Naive thymus-derived CD4-positive, alpha-beta T cell (primary cell): ENCODE data around the gene MMP17. TPM values are rescaled to one million over a fixed set of nuclear protein-coding genes. Genes with fewer than 3 reads are reported as not detected.

Experiments
- ATAC-seq: fragments of 150-1000 bp; cut with Tn5 transposase; 2 replicates; pipeline ENCODE4 v1.10.0; 2021; ENCODE audit warnings: mild to moderate bottlenecking, moderate library complexity
- CTCF ChIA-PET: fragments of 350-600 bp; sonication (Branson Sonifier 250); formaldehyde crosslinking; loops from one replicate; lab custom pipeline; 2021; ENCODE audit warnings: antibody characterized with exemption; lab: Charles Lee
- POLR2A ChIA-PET: fragments of 350-600 bp; sonication (Branson Sonifier 250); formaldehyde crosslinking; loops from one replicate; lab custom pipeline; 2021; ENCODE audit warnings: antibody characterized with exemption, inconsistent platforms; lab: Charles Lee
- DNase-seq, 9 donors: peaks; one replicate each; pipeline versions ENCODE4 v3.0.0 to v3.0.0-alpha.2; 2020 to 2022; ENCODE audit warnings: mixed read lengths in 1 of 9
- H3K27ac ChIP-seq: one replicate; pipeline ENCODE4 v1.7.0; 2013; ENCODE audit warnings: mild to moderate bottlenecking, low read depth, low read length, moderate library complexity
- H3K27me3 ChIP-seq, 2 donors: one replicate each; pipeline ENCODE4 v1.7.0; 2013; ENCODE audit warnings: low read length in 2 of 2, mild to moderate bottlenecking in 2 of 2, moderate library complexity in 2 of 2; ENCODE audit not compliant: control insufficient read depth in 2 of 2, insufficient read depth in 2 of 2
- H3K36me3 ChIP-seq, 3 experiments: 1 replicate in 2 of 3; 2 replicates in 1 of 3; pipeline ENCODE4 v1.7.0; 2013; ENCODE audit warnings: low read length in 3 of 3, mild to moderate bottlenecking in 3 of 3, moderate library complexity in 1 of 3; ENCODE audit not compliant: insufficient read depth in 3 of 3, control insufficient read depth in 2 of 3
- H3K4me1 ChIP-seq, 2 donors: one replicate each; pipeline ENCODE4 v1.7.0; 2013; ENCODE audit warnings: low read length in 2 of 2, mild to moderate bottlenecking in 2 of 2, moderate library complexity in 1 of 2; ENCODE audit not compliant: control insufficient read depth in 2 of 2, insufficient read depth in 2 of 2
- H3K4me3 ChIP-seq: 2 replicates; pipeline ENCODE4 v1.7.0; 2013; ENCODE audit warnings: mild to moderate bottlenecking, low read length
- H3K9me3 ChIP-seq, 3 experiments: 1 replicate in 2 of 3; 2 replicates in 1 of 3; pipeline ENCODE4 v1.7.0; 2013; ENCODE audit warnings: low read length in 3 of 3; ENCODE audit not compliant: control insufficient read depth in 2 of 3
- H3K27ac Mint-ChIP-seq, 9 donors: one replicate each; pipeline ENCODE4 v1.8.0; 2020 to 2022; ENCODE audit warnings: mixed read lengths in 9 of 9, mild to moderate bottlenecking in 8 of 9, moderate library complexity in 5 of 9, inconsistent platforms in 2 of 9
- H3K27me3 Mint-ChIP-seq, 5 donors: one replicate each; pipeline ENCODE4 v1.8.0; 2021 to 2022; ENCODE audit warnings: mixed read lengths in 5 of 5, mild to moderate bottlenecking in 1 of 5
- H3K36me3 Mint-ChIP-seq, 5 donors: one replicate each; pipeline ENCODE4 v1.8.0; 2020 to 2022; ENCODE audit warnings: mixed read lengths in 5 of 5, mild to moderate bottlenecking in 3 of 5, inconsistent platforms in 1 of 5
- H3K4me1 Mint-ChIP-seq, 7 donors: one replicate each; pipeline ENCODE4 v1.8.0; 2020 to 2022; ENCODE audit warnings: mixed read lengths in 7 of 7, mild to moderate bottlenecking in 3 of 7, inconsistent platforms in 1 of 7
- H3K4me3 Mint-ChIP-seq, 10 donors: one replicate each; pipeline ENCODE4 v1.8.0; 2020 to 2022; ENCODE audit warnings: mild to moderate bottlenecking in 10 of 10, mixed read lengths in 10 of 10, moderate library complexity in 6 of 10, inconsistent platforms in 2 of 10
- H3K9me3 Mint-ChIP-seq, 11 donors: one replicate each; pipeline ENCODE4 v1.8.0; 2020 to 2022; ENCODE audit warnings: mixed read lengths in 11 of 11, mild to moderate bottlenecking in 4 of 11, inconsistent platforms in 1 of 11, moderate library complexity in 1 of 11
- intact Hi-C, 2 donors: fragments of 100-400 bp; cut with micrococcal nuclease; formaldehyde crosslinking; loops; one replicate each; pipeline ENCODE4 v1.15.1; 2023
- polyA plus RNA-seq, 2 donors: library from polyadenylated mRNA; unstranded; fragments of 300-500 nt; fragmentation: Illumina TruSeq; gene quantifications; one replicate each; pipeline ENCODE4 v1.2.3, GENCODE V29; 2021
- total RNA-seq, 6 experiments: library from RNA in 5 of 6; stranded (reverse) in 5 of 6; gene quantifications; 1 replicate in 5 of 6; 2 replicates in 1 of 6; pipeline ENCODE4 v1.2.3 and lab custom pipeline; 2021 to 2026

Gene MMP17
- total and polyA plus RNA-seq, 7 experiments from 2014 or later = 1.1 to 9.3 TPM; not detected in 5

- no peaks in the 10 kb centered on the region for H3K36me3 ChIP-seq
- CTCF ChIA-PET = interaction anchor here (0.8 kb wide), 1 partner anchor 725 kb away, joined by 3 read pairs; no protein-coding TSS in a partner anchor
- no peaks in the 10 kb centered on the region for H3K9me3 Mint-ChIP-seq
- peak; percentile 26 for ATAC-seq
- H3K27ac ChIP-seq = no peak overlapping the region
- peaks cover 4 to 14% (median 10%) of the 10 kb centered on the region in 7 donors for H3K4me1 Mint-ChIP-seq
- H3K27me3 Mint-ChIP-seq = peaks cover 31 to 55% (median 39%) of the 10 kb centered on the region in 5 donors
- POLR2A ChIA-PET = no interaction called here
- DNase-seq = peak in 1 of 9 donors; percentile 12
- H3K4me1 ChIP-seq = peaks cover 0 to 19% of the 10 kb centered on the region in 2 donors
- no peaks in the 10 kb centered on the region for H3K36me3 Mint-ChIP-seq
- peak overlapping the region; percentile 17 for H3K4me3 ChIP-seq
- peaks cover 0 to 6% of the 10 kb centered on the region in 2 donors for H3K27me3 ChIP-seq
- no peaks in the 10 kb centered on the region for H3K9me3 ChIP-seq
- intact Hi-C loops = no loop called here
- peak overlapping the region in 1 of 9 donors; percentile 25 for H3K27ac Mint-ChIP-seq
- peak overlapping the region in 9 of 10 donors; percentile 49 to 82 (median 66) for H3K4me3 Mint-ChIP-seq
Measured at GRCh38 chr12:131828671-131829355, 620 bp downstream of the MMP17 start.

- Mint-ChIP-seq H3K36me3 (no peaks in the 10 kb centered on the region), H3K27ac (peak overlapping the region in 1 of 9 donors; percentile 25), H3K27me3 (peaks cover 31 to 55% (median 39%) of the 10 kb centered on the region in 5 donors), H3K4me1 (peaks cover 4 to 14% (median 10%) of the 10 kb centered on the region in 7 donors), H3K4me3 (peak overlapping the region in 9 of 10 donors; percentile 49 to 82 (median 66)), H3K9me3 (no peaks in the 10 kb centered on the region)
- Histone ChIP-seq H3K4me3 (peak overlapping the region; percentile 17), H3K36me3 (no peaks in the 10 kb centered on the region), H3K4me1 (peaks cover 0 to 19% of the 10 kb centered on the region in 2 donors), H3K9me3 (no peaks in the 10 kb centered on the region), H3K27ac (no peak overlapping the region), H3K27me3 (peaks cover 0 to 6% of the 10 kb centered on the region in 2 donors)
- DNase-seq (no peak), ATAC-seq (peak; percentile 2)
- intact Hi-C loops = no loop called here
- ChIA-PET CTCF (interaction anchor here (0.8 kb wide), 1 partner anchor 725 kb away, joined by 3 read pairs; no protein-coding TSS in a partner anchor), POLR2A (no interaction called here)
Measured at GRCh38 chr12:131829356-131829747, 1.2 kb downstream of the MMP17 start.

- peaks cover 4 to 14% (median 10%) of the 10 kb centered on the region in 7 donors for H3K4me1 Mint-ChIP-seq
- ATAC-seq = no peak
Measured at GRCh38 chr12:131829791-131830334, 1.7 kb downstream of the MMP17 start.

GRCh38 chr12:131830335-131830913 lies 2.2 kb downstream of the MMP17 start:
- ChIA-PET POLR2A (no interaction called here), CTCF (interaction anchor here (1.0 kb wide), 1 partner anchor 726 kb away, joined by 4 read pairs; no protein-coding TSS in a partner anchor)
- H3K9me3 ChIP-seq = no peaks in the 10 kb centered on the region
- peak overlapping the region; percentile 61 to 78 (median 72) for H3K4me3 Mint-ChIP-seq
- no peaks in the 10 kb centered on the region for H3K36me3 Mint-ChIP-seq
- peaks cover 0 to 19% of the 10 kb centered on the region in 2 donors for H3K4me1 ChIP-seq
- H3K4me1 Mint-ChIP-seq = peaks cover 4 to 14% (median 10%) of the 10 kb centered on the region in 7 donors
- no peak overlapping the region for H3K27ac ChIP-seq
- peak; percentile 69 for ATAC-seq
- H3K36me3 ChIP-seq = no peaks in the 10 kb centered on the region
- DNase-seq = peak in 4 of 9 donors; percentile 15 to 49 (median 36)
- peaks cover 30 to 52% (median 35%) of the 10 kb centered on the region in 5 donors for H3K27me3 Mint-ChIP-seq
- intact Hi-C loops = loop anchor here in 1 of 2 donors (2.0 to 10.0 kb wide), 4 partner anchors 64 to 726 kb away; partner anchors contain the start of genes EP400 and ULK1
- no peak overlapping the region for H3K27ac Mint-ChIP-seq
- peaks cover 0 to 6% of the 10 kb centered on the region in 2 donors for H3K27me3 ChIP-seq
- H3K9me3 Mint-ChIP-seq = no peaks in the 10 kb centered on the region
- peak overlapping the region; percentile 13 for H3K4me3 ChIP-seq

More at GRCh38 chr12:131829791-131830334, 1.7 kb downstream of the MMP17 start:
- Histone ChIP-seq H3K9me3 (no peaks in the 10 kb centered on the region), H3K27ac (no peak overlapping the region), H3K4me1 (peaks cover 0 to 19% of the 10 kb centered on the region in 2 donors), H3K36me3 (no peaks in the 10 kb centered on the region), H3K27me3 (peaks cover 0 to 6% of the 10 kb centered on the region in 2 donors), H3K4me3 (no peak overlapping the region)
- ChIA-PET POLR2A (no interaction called here), CTCF (interaction anchor here (0.8 kb wide), 1 partner anchor 726 kb away, joined by 3 read pairs; no protein-coding TSS in a partner anchor)
- intact Hi-C loops = loop anchor here in 1 of 2 donors (2.0 to 10.0 kb wide), 4 partner anchors 65 to 725 kb away; partner anchors contain the start of genes EP400 and ULK1
- Mint-ChIP-seq H3K4me3 (peak overlapping the region in 6 of 10 donors; percentile 64 to 82 (median 68)), H3K27ac (no peak overlapping the region), H3K27me3 (peaks cover 31 to 55% (median 39%) of the 10 kb centered on the region in 5 donors), H3K9me3 (no peaks in the 10 kb centered on the region), H3K36me3 (no peaks in the 10 kb centered on the region)
- no peak for DNase-seq

- H3K27ac ChIP-seq = no peak overlapping the region
- Mint-ChIP-seq H3K9me3 (no peaks in the 10 kb centered on the region), H3K27ac (no peak overlapping the region), H3K36me3 (no peaks in the 10 kb centered on the region), H3K4me1 (peaks cover 4 to 14% (median 10%) of the 10 kb centered on the region in 7 donors), H3K27me3 (peaks cover 25 to 48% (median 28%) of the 10 kb centered on the region in 5 donors), H3K4me3 (peak overlapping the region; percentile 61 to 78 (median 72))
- ChIA-PET CTCF (interaction anchor here (1.0 kb wide), 1 partner anchor 727 kb away, joined by 4 read pairs; no protein-coding TSS in a partner anchor), POLR2A (no interaction called here)
- peaks cover 0 to 19% of the 10 kb centered on the region in 2 donors for H3K4me1 ChIP-seq
- ATAC-seq = peak; percentile 19
- peak overlapping the region; percentile 13 for H3K4me3 ChIP-seq
- no peaks in the 10 kb centered on the region for H3K36me3 ChIP-seq
- H3K9me3 ChIP-seq = no peaks in the 10 kb centered on the region
- DNase-seq = peak in 4 of 9 donors; percentile 16 to 41 (median 26)
- intact Hi-C loops = loop anchor here in 1 of 2 donors (2.0 to 10.0 kb wide), 4 partner anchors 64 to 726 kb away; partner anchors contain the start of genes EP400 and ULK1
- H3K27me3 ChIP-seq = peaks cover 0 to 6% of the 10 kb centered on the region in 2 donors
Measured at GRCh38 chr12:131830914-131831571, 2.9 kb downstream of the MMP17 start.
